Measurements from ENCODE around the gene ABCA4. TPM values are rescaled to one million over a fixed set of nuclear protein-coding genes. Genes with fewer than 3 reads are reported as not detected.
"Not testable (repeated sequence)": the region's sequence is repeated elsewhere in the genome, so short reads cannot be mapped to it uniquely, and the experiment has no call there.

Gene ABCA4
- total RNA-seq, 1 donor from 2014 or later: 1.7 TPM

DNA sequence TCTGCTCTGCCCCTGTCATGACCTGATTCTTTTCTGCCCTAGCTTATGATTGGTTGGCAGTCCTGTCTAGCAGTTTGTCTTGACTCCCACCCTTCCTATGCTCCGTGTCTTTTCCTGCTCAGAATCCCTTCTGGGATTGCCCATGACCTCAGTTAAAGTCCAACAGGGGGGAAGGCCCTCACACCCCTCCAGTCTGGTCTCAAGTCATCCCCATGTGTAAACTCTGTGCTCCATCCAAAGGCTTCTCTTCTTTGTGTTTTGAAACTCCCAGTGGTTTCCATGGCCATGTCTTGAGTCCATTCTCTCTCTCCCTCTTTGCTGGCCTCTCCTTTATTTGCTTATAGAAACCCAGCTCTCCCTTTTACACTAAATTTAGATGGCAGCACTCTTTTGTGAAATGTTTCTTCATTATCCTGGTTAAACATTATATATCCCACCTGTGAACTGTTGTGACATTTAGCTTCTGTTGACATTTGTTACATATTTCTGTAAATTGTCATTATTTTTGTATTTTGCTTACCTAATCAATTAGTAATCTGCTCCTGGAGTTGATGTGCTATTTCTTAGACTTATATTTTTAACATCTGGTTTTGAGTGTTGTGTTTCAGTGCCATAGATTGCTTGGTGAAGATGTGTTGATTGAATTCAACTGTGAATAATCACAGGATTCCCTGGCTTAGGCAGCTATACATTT lies 162.8 kb downstream of the ABCA4 start:
- DNase-seq (ENCODE audit: low read depth, low spot score): no peak

DNA sequence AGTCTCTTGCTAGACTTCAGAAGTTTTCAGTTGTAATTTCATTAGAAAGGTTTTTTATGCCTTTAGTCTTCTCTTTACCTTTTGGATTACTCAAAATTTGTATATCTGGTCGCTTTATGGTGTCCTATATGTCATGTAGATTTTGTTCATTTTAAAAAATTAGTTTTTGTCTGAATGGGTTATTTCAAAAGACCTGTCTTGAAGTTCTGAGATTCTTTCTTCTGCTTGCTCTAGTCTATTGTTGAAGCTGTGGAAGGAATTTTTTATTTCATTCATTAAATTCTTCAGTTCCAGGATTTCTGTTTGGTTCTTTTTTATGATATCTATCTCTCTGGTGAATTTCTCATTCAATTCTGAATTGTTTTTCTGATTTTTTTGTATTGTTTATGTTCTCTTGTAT lies 165.2 kb downstream of the ABCA4 start:
- DNase-seq (ENCODE audit: low read depth, low spot score): no peak

DNA sequence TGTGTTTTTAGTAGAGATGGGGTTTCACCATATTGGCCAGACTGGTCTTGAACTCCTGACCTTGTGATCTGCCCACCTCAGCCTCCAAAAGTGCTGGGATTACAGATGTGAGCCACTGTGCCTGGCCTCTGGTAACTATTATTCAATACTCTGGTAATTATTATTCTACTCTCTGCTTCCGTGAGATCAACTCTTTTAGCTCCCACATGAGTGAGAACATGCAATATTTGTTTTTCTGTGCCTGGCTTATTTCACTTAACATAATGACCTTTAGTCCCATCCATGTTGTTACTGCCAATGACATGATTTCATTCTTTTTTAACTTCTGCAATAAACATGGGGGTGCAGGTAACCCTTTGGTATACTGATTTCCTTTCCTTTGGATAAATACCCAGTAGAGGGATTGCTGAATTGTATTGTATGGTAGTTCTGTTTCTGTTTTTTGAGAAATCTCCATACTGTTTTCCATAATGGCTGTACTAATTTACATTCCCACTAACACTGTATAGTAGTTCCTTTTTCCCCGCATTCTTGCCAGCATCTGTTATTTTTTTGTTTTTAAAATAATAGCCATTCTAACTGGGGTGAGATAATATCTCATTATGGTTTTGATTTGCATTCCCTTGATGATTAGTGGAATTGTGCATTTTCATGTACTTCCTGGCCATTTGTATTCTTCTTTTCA lies 173.8 kb downstream of the ABCA4 start:
- DNase-seq (ENCODE audit: low read depth, low spot score): not testable (repeated sequence)

Other genes starting within 250 kb of the ABCA4 start
- 30.4 and 39.9 TPM in 2 replicates for gene DNTTIP2, start 241.9 kb downstream of the ABCA4 start, total RNA-seq
- gene GCLM, start 211.7 kb downstream of the ABCA4 start, total RNA-seq: 22.0 and 45.7 TPM in 2 replicates
- 159 and 190 TPM in 2 replicates for gene ARHGAP29, start 116.4 kb upstream of the ABCA4 start, total RNA-seq